Measurements from ENCODE around the gene ATP5MG.

DNA sequence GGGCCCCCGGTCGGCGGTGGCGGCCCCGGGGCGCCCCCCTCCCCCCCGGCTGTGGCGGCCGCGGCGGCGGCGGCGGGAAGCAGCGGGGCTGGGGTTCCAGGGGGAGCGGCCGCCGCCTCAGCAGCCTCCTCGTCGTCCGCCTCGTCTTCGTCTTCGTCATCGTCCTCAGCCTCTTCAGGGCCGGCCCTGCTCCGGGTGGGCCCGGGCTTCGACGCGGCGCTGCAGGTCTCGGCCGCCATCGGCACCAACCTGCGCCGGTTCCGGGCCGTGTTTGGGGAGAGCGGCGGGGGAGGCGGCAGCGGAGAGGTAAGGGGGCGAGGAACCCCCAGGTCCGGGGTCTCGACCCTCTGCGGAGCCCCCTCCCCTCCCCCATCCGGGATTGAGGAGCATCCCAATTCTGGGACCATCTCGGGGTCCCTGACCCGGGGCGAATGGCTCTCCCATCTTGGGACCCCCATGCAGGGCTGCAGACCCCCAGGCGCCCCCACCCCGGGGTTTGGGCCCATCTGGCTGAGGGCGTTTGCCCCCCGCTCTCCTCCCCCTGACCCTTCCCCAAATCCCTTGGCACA lies 35.3 kb downstream of the ATP5MG start:
- TF ChIP-seq, protein P1, sequence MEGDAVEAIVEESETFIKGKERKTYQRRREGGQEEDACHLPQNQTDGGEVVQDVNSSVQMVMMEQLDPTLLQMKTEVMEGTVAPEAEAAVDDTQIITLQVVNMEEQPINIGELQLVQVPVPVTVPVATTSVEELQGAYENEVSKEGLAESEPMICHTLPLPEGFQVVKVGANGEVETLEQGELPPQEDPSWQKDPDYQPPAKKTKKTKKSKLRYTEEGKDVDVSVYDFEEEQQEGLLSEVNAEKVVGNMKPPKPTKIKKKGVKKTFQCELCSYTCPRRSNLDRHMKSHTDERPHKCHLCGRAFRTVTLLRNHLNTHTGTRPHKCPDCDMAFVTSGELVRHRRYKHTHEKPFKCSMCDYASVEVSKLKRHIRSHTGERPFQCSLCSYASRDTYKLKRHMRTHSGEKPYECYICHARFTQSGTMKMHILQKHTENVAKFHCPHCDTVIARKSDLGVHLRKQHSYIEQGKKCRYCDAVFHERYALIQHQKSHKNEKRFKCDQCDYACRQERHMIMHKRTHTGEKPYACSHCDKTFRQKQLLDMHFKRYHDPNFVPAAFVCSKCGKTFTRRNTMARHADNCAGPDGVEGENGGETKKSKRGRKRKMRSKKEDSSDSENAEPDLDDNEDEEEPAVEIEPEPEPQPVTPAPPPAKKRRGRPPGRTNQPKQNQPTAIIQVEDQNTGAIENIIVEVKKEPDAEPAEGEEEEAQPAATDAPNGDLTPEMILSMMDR (IDR thresholded peaks at IDR 0.05): no peak
- no peak for TF ChIP-seq POLR2A (IDR thresholded peaks at IDR 0.05)
